ENCODE results near the gene EID2. TPM values are rescaled to one million over a fixed set of nuclear protein-coding genes. Genes with fewer than 3 reads are reported as not detected.

Gene EID2
- total and polyA plus RNA-seq, 2 of the 8 experiments (the other 6 are each of a cell fraction or from before 2014, with no cell fraction given) = 7.8 to 29.6 TPM

- no peak for TF ChIP-seq KDM1A (IDR thresholded peaks at IDR 0.05; ENCODE audit: borderline replicate concordance, low read length)
- no peak for TF ChIP-seq CEBPB (IDR thresholded peaks at IDR 0.05; ENCODE audit: low read depth, low read length)
- TF ChIP-seq PHF8 (conservative IDR thresholded peaks at IDR 0.05; ENCODE audit: low read depth, low read length) = no peak
- TF ChIP-seq NANOG (IDR thresholded peaks at IDR 0.05; ENCODE audit: insufficient read depth, low read depth, low read length, poor library complexity, severe bottlenecking) = no peak
- TF ChIP-seq CHD2 (IDR thresholded peaks at IDR 0.05; ENCODE audit: low read length) = no peak
These were observed 39.4 kb downstream of the EID2 start (continued) for GRCh38 chr19:39500543-39500942.
